ENCODE measurements around the gene KNL1. TPM values are rescaled to one million over a fixed set of nuclear protein-coding genes. Genes with fewer than 3 reads are reported as not detected.

KNL1 gene
- total RNA-seq, 1 experiment from 2014 or later, result 19.7 TPM

DNA sequence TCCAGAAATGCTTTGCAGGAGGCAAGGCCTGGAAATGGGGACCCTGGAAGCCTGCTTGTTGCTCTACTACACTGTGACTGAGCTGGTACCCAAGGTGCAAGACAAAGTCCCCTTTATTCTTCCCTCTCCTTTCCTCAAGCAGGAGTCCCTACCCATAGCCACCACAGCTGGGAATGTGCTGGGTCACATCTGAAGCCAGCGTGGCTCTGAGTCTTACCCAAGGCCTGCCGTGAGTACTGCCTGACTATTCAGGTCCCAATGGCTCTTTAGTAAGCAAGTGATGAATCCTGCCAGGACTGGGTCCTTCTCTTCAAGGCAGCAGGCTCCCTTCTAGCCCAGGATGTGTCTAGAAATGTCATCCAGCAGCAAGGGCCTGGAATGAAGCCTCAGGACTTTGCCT is 91.3 kb downstream of the KNL1 start:
- H2BK5ac ChIP-seq (ENCODE audit: insufficient read length, low read length), result no peak overlapping the region
- no peaks in the 10 kb centered on the region for H4K20me1 ChIP-seq (ENCODE audit: control insufficient read depth, insufficient read depth, insufficient read length)
- H3K9ac ChIP-seq (ENCODE audit: extremely low read depth, insufficient read length, low read length), result no peak overlapping the region
- no peak overlapping the region for H2BK120ac ChIP-seq (ENCODE audit: low read depth, low read length, poor library complexity, severe bottlenecking)
- H3K4me2 ChIP-seq (ENCODE audit: insufficient read depth, insufficient read length, low read length), result no peak overlapping the region
- H3K27ac ChIP-seq (ENCODE audit: insufficient read length, low read depth, low read length), result no peak overlapping the region
- H3K14ac ChIP-seq (ENCODE audit: insufficient read depth, low read length), result no peak overlapping the region
- no peak overlapping the region for H4K5ac ChIP-seq (ENCODE audit: insufficient read length, low read depth, low read length)
- H2AFZ ChIP-seq (ENCODE audit: low read length), result no peak overlapping the region
- no peak overlapping the region for H3T11ph ChIP-seq (ENCODE audit: low read length)
- no peak for DNase-seq
- no peak overlapping the region for H2AK5ac ChIP-seq (ENCODE audit: insufficient read length, low read length)
- H3K56ac ChIP-seq (ENCODE audit: insufficient read length, low read depth, low read length), result no peak overlapping the region
- H3K18ac ChIP-seq (ENCODE audit: insufficient read length, low read depth, low read length), result no peak overlapping the region
- H4K91ac ChIP-seq (ENCODE audit: insufficient read length, low read depth, low read length), result no peak overlapping the region
- H3K4me1 ChIP-seq (ENCODE audit: insufficient read depth, low read length), result no peaks in the 10 kb centered on the region
- H3K23ac ChIP-seq (ENCODE audit: insufficient read length, low read depth, low read length), result no peak overlapping the region
- no peak overlapping the region for H2BK12ac ChIP-seq (ENCODE audit: insufficient read length, low read depth, low read length)
- H3K4ac ChIP-seq (ENCODE audit: low read depth, low read length), result no peak overlapping the region
- TF ChIP-seq, protein P1, sequence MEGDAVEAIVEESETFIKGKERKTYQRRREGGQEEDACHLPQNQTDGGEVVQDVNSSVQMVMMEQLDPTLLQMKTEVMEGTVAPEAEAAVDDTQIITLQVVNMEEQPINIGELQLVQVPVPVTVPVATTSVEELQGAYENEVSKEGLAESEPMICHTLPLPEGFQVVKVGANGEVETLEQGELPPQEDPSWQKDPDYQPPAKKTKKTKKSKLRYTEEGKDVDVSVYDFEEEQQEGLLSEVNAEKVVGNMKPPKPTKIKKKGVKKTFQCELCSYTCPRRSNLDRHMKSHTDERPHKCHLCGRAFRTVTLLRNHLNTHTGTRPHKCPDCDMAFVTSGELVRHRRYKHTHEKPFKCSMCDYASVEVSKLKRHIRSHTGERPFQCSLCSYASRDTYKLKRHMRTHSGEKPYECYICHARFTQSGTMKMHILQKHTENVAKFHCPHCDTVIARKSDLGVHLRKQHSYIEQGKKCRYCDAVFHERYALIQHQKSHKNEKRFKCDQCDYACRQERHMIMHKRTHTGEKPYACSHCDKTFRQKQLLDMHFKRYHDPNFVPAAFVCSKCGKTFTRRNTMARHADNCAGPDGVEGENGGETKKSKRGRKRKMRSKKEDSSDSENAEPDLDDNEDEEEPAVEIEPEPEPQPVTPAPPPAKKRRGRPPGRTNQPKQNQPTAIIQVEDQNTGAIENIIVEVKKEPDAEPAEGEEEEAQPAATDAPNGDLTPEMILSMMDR (conservative IDR thresholded peaks at IDR 0.05), result no peak
- no CpG with 5 or more reads among the region's 2 CpGs for WGBS (ENCODE audit: extremely low coverage, insufficient read length, low lambda C conversion rate)
- Mint-ChIP-seq H3K9me3 (peaks cover 11 to 27% of the 10 kb centered on the region in 2 experiments; a peak in 4 of 5 replicates), H3K4me3 (no peak overlapping the region), H3K36me3 (ENCODE audit: insufficient read depth in 1 of 3, low read depth in 3 of 3) (peaks cover 11 to 17% (median 15%) of the 10 kb centered on the region in 3 experiments), H3K4me1 (peaks cover 20 to 21% of the 10 kb centered on the region in 2 experiments), H3K27ac (no peak overlapping the region; a peak in 1 of 7 replicates), H3K27me3 (ENCODE audit: low read depth) (no peaks in the 10 kb centered on the region; the same call in 1 of the 2 replicates)
- no peaks in the 10 kb centered on the region for H3K9me3 ChIP-seq (ENCODE audit: control insufficient read depth, low read depth, low read length)
- H2BK15ac ChIP-seq (ENCODE audit: low read depth, low read length), result no peak overlapping the region
- no peak overlapping the region for H4K8ac ChIP-seq (replicated peaks; ENCODE audit: insufficient read length, low read depth, low read length)
- H3K79me2 ChIP-seq (ENCODE audit: insufficient read depth, low read length), result no peaks in the 10 kb centered on the region
- no peaks in the 10 kb centered on the region for H3K79me1 ChIP-seq (ENCODE audit: insufficient read depth, low read depth, low read length, poor library complexity, severe bottlenecking)
- no peaks in the 10 kb centered on the region for H3K23me2 ChIP-seq (ENCODE audit: insufficient read length, low read depth, low read length, poor library complexity, severe bottlenecking)
- no peak overlapping the region for H2BK20ac ChIP-seq (ENCODE audit: low read depth, low read length, poor library complexity, severe bottlenecking)
- no peaks in the 10 kb centered on the region for H3K27me3 ChIP-seq (ENCODE audit: insufficient read depth, low read length)
